Fibroblast of skin of left quadriceps (primary cell): Measurements from ENCODE around the gene BLOC1S5.

Experiments used
- DNase-seq, 2 experiments: peaks; one replicate each; pipeline ENCODE4 v3.0.0-alpha.2; 2013; ENCODE audit warnings: low read depth in 2 of 2

The BLOC1S5 gene

GRCh38 chr6:8063761-8064637, at the start of gene BLOC1S5:
TSS of gene BLOC1S5 (minus strand) at chr6:8064389. CDS start at chr6:8064376, 13 bp downstream.
- peak; percentile 92 to 95 for DNase-seq

- no peak for DNase-seq
These were observed 49.0 kb upstream of the BLOC1S5 start for GRCh38 chr6:8113131-8113654.

- DNase-seq: no peak
These were observed 46.5 kb upstream of the BLOC1S5 start for GRCh38 chr6:8110725-8111124.

- no peak for DNase-seq
These were observed 46.0 kb upstream of the BLOC1S5 start for GRCh38 chr6:8110117-8110721.

GRCh38 chr6:8108759-8109539, 44.8 kb upstream of the BLOC1S5 start:
- DNase-seq: no peak

- peak; percentile 80 to 81 for DNase-seq
These were observed 44.0 kb upstream of the BLOC1S5 start for GRCh38 chr6:8108031-8108660.

- no peak for DNase-seq
These were observed 41.6 kb upstream of the BLOC1S5 start for GRCh38 chr6:8105791-8106190.

GRCh38 chr6:8103726-8104125, 39.5 kb upstream of the BLOC1S5 start:
- no peak for DNase-seq

GRCh38 chr6:8102122-8102958, 38.2 kb upstream of the BLOC1S5 start, which contains the start of gene EEF1E1:
TSS of gene EEF1E1 (minus strand) at chr6:8102548. CDS start at chr6:8102521, 27 bp downstream.
- peak; percentile 83 to 84 for DNase-seq

- no peak for DNase-seq
These were observed 36.1 kb upstream of the BLOC1S5 start for GRCh38 chr6:8100159-8100854.

GRCh38 chr6:8090650-8091049, 26.5 kb upstream of the BLOC1S5 start:
- no peak for DNase-seq

- DNase-seq: no peak
These were observed 24.7 kb upstream of the BLOC1S5 start for GRCh38 chr6:8088886-8089285.

- no peak for DNase-seq
These were observed 23.9 kb upstream of the BLOC1S5 start for GRCh38 chr6:8087870-8088754.

- no peak for DNase-seq
These were observed 22.6 kb upstream of the BLOC1S5 start for GRCh38 chr6:8086755-8087306.

- DNase-seq: peak; percentile 57 to 61
These were observed 20.9 kb upstream of the BLOC1S5 start for GRCh38 chr6:8085053-8085511.

GRCh38 chr6:8084586-8084985, 20.4 kb upstream of the BLOC1S5 start:
- DNase-seq: peak; percentile 42 to 43

- peak; percentile 62 to 63 for DNase-seq
These were observed 19.0 kb upstream of the BLOC1S5 start for GRCh38 chr6:8082954-8083858.
